GM21360 (cell line): ENCODE results near the gene PHF5A.

Source experiments
- ATAC-seq: cut with Tn5 transposase; IDR thresholded peaks from one replicate; pipeline ENCODE4 v1.9.1; 2021; ENCODE audit warnings: mild to moderate bottlenecking, moderate library complexity; ENCODE audit not compliant: unreplicated experiment

PHF5A gene, protein sequence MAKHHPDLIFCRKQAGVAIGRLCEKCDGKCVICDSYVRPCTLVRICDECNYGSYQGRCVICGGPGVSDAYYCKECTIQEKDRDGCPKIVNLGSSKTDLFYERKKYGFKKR

DNA sequence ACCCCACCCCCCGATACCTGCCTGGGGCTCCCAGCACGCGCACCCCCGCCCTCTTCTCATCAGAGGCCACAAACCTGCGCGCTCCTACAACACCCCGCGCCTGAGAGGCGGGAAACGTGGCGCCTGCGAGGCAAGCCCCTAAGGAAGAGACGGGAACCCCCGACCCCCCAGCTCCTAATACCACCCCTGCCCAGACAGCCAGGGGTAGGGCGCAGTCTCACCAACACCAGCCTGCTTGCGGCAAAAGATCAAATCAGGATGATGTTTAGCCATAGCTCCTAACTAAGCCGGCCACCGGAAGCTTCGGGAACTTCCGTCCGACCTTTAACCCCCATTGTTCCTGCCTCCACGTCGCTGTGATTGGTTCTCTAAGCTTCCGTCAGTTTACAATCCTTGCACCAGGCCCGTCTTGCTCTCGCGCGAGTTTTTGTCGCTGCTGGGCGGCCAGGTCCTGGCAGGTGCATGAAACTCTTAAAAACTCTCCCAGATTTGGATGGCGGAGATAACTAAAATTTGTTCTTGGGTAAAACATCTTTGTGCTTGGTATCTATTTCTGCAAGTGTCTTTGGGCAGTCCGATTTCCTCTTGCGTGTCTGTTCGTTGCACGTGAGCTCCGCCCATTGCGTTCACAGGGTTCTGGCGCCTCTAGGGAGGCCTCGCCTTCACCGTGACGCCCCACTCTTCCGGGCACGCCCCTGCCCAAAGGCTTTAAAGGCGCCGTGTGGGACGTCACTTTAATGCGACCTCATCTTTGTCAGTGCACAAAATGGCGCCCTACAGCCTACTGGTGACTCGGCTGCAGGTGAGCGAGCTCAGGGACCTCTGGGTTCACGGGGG is at the start of gene PHF5A, which contains the start of gene ACO2:
PHF5A (minus strand) TSS at position 312 of the 837 bp plus-strand sequence; CDS start at position 273, 39 bp downstream.
ACO2 (plus strand) TSS at position 737 of the 837 bp plus-strand sequence; CDS start at position 767, 30 bp downstream.
- peak; percentile 81 for ATAC-seq

DNA sequence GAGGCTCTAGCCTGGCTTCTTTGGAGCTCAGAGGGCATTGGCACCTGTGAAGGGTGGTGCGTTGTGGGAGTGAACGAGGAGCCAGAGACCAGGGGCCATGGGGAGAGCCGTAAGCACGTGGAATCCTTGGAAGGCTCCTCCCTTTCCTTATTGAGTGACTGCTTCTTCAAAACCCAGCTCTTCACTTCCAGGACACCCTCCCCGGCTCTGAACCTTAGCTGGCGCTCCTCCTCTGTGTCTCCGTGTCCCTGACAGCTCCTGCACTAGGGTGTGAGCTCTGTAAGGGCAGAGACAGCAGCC is 49.5 kb upstream of the PHF5A start:
- ATAC-seq, result no peak

DNA sequence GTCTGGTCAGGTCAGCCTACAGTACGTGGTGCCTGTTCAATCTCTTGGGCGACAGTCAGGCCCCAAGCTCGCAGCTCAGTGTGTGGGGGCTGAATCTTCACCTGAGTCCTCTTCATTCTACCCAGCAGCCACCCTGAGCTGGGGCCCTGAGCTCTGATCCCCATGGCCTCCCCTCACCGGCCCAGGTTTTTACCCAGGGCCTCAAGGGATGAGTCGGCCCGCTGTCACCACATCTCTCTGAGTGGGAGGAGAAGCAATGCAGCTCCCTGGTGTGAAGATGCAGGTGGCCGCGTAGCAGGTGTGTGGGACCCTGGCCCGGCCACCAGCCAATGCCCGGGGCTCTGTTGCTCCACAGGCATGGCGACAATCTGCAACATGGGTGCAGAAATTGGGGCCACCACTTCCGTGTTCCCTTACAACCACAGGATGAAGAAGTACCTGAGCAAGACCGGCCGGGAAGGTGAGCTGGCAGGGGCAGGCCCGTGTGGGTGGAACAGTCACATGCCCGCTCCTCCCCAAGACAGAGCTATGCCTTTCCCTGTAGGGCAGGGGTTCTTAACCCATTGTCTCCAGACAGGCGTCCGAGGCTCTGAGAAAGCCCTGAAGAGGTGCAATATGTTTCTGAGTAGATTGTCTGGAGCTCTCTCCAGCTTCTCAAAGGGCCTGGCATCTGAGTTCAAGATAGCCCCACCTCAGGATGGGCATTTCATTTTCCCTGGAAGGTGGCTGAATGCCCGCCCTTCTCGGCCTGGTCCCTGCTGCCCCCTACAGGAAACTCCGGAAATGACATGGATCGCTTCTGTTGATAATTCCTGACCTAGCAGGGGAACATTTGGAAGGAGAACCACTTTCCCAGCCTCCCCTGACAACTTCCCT is 48.9 kb upstream of the PHF5A start:
- ATAC-seq, result no peak

DNA sequence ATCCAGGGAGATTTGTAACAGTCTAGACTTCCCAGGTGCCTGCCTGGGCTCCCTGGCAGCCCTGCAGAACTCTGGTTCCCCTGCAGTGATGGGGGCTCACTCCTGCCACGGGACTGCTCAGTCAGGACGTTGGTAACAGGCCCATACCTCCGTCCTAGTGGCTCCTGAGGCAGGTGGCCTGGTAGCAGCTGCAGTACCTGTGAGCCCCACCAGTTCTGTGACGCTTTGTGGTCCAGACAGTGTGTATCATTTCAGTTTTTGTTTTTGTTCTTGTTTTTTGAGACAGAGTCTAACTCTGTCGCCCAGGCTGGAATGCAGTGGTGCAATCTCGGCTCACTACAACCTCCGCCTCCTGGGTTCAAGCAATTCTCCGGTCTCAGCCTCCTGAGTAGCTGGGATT is 48.0 kb upstream of the PHF5A start:
- ATAC-seq, result no peak

DNA sequence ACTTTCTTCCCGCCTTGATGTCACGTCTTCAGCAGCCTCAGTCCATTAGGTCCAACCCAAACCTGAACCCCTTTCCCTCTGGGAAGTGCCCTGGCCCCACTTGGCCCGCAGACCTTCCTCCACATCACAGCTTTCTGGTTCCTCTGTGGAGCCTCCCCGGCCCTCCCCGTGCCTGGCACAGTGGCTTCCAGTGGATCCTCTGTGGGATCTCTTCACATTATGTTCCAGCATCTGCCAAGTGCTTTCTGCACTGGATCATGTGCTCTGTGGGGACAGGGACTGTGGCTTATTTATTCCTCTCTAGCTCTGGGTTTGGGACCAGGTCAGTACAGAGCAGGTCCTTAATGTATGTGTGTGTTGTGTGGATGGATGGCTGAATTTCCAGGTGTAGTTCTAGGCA is 44.9 kb upstream of the PHF5A start:
- no peak for ATAC-seq

DNA sequence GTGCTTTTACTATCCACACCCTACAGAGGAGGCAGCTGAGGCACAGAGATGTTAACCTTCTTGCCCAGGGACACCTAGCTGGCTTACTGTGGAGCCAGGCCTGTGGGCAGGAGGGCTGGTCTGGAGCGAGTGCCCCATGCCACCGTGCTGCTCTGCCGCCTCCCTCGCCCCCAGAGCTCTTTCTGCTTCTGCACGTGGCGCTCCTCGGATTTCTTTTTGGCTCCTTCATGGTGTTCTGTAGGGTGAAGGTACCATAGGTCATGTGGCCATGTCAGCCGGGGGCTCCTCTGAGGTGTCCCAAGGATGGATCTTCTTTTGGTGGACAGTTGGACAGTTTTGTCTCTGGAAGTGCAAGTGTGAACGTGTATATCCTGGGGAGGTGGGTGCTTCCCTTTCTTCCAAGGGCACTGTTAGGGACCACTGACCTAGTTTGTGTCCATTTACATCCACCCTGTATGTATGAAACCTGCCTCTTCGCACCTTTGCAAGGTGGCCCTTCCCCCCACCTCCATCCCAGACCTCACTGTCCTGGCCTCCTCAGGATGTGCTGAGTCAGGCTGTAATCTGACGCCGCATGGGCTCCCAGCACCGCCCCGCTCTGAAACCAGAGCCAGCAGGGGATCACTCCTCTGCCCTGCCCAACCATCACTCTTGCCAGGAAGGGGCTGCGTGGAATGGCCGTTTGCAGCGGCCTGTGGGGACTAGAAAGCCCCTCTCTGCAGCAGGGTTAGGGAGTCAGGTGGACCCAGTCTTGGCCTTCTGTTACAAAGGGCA is 44.1 kb upstream of the PHF5A start:
- ATAC-seq, result no peak

DNA sequence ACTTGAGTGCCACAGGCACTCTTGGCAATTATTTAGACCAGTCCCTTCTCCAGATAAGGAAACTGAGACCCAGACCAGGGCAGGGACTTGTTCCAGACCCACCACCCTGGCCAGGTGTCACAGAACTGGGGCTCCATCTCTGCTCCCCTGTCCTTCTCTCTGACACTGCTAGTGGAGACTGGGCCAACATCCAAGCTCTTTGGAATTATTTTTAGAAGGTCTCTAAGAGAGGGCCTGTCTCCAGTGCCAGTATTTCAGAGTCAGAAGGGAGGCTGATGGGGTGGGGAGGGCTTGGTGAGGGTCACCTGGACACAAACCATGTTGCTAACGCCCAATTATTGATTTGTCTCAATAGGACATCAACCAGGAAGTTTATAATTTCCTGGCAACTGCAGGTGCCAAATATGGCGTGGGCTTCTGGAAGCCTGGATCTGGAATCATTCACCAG is 43.1 kb upstream of the PHF5A start:
- no peak for ATAC-seq

DNA sequence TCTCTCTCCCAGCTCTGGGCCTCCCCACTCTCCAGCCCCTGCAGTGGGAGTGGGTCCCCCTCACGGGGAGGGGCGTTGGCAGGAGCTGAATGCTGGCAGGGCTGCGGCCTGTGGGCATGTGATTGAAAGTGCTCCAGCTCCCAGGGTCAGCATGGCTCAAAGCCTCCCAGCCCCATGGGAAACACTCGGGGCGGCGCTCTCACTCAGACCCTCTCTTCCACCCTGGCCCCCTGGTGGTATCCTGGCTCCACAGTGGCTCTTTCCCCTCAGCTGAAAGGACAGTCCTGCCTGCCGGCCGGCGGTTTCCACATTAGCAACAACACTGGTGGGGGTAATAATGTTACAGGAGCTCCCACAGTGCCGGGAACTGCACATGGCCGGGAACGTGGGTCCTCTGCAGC is 40.3 kb upstream of the PHF5A start:
- no peak for ATAC-seq

DNA sequence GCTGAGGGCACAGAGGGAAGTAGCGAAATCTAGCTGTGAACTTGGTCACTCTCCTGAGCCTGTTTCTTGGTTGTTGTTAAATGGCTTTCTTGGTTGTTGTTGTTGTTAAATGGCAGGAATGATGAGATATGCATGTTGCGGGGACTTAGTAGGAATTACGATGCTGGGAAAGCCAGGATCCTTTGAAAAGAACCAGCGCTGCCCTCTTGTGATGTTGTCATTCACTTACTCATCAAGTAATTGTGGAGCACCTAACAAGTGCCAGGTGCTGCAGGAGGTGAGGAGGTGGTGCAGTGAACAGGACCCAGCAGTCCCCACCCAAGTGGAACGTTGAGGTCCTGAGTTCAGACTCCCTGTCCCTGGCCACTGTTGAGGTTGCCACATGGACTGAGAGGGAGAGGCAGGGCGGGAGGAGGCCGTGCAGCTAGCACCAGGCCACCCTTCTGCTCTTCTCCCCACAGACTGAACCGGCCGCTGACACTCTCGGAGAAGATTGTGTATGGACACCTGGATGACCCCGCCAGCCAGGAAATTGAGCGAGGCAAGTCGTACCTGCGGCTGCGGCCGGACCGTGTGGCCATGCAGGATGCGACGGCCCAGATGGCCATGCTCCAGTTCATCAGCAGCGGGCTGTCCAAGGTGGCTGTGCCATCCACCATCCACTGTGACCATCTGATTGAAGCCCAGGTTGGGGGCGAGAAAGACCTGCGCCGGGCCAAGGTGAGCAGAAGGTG is 39.0 kb upstream of the PHF5A start:
- ATAC-seq, result no peak

DNA sequence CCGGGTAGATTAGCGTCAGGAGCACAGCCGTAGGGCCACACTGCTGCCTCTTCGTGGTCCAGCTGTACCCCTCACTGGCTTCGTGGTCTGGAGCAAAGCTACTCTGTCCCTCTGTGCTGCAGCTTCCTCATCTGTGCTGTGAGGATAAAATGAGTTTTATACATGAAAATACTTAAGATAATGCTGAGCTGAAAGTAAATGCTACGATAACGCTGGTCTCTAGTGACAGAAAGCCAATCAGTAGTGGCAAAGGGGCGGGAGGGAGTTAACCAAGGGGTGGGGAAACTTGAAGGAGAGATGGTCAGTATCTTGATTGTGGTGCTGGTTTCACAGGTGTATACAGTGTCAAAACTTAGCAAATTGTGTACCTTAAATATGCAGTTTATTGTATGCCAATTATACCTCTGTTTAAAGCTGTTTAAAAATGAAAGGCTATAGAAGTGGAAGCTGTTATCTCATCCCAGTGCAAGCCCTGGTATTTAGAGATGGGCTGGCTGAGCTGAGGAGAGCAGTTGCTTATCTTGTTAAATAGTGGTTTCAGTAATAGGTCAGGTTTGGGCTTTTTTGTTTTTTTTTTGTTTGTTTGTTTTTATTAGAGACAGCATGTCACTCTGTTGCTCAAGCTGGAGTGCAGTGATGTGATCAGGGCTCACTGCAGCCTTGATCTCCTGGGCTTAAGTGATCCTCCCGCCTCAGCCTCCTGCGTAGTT is 37.2 kb upstream of the PHF5A start:
- no peak for ATAC-seq

DNA sequence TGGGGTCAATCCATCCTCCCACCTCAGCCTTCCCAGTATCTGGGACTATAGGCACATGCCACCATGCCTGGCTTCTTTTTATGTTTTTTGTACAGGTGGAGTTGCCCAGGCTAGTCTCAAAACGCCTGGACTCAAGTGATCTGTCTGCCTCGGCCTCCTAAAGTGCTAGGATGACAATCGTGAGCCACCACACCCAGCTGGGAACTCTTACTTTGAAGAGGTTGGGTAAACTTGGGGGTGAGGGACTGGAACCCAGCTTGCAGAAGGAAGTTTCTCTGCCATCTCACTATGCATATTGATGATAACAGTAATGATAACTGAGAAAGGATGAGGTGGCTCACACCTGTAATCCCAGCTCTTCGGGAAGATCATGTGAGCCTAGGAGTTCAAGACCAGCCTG is 36.3 kb upstream of the PHF5A start:
- ATAC-seq, result no peak

DNA sequence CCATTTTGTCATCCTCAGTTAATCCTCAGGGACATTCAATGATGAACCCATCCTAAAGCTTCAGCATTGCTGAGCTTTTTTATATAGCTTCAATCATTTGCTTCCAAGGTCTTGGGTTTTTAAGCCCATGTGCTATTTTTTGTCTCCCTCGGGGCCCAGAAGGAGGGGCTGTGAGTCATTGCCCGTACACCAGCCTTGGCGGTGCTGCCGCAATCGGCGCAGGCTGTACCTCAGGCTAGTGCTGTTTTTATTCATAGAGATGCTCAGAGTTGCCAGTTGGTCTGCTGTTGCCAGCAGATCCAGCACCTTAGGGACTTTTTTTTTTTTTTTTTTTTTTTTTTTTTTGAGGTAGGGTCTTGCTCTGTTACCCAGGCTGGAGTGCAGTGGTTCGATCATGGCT is 35.9 kb upstream of the PHF5A start:
- no peak for ATAC-seq

DNA sequence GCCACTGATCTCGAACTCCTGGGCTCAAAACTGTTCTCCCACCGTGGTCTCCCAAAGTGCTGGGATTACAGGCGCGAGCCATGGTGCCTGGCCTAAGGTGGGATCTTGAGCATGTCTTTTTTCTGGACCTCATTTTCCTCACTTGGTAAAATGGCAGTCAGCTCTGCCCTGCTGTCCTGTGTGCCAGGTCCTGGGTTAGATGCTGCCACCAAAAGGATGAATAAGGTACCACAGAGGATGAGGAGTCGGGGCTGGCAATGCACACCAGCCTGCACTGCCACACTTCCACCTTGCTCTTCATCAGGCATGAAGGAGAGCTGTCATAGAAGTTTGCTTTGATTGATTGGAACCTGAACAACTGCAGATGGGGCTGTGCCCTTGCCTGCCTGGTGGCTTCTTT is 32.7 kb upstream of the PHF5A start:
- ATAC-seq, result no peak

DNA sequence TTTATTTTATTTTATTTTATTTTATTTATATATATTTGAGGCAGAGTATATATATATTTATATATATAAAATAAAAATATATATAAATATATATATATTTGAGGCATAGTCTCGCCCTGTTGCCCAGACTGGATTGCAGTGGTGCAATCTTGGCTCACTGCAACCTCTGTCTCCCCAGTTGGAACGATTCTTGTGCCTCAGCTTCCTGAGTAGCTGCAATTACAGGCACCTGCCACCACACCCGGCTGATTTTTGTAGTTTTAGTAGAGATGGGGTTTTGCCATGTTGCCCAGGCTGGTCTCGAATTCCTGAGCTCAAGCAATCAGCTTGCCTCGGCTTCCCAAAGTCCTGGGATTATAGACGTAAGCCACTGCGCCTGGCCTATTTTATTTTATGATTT is 31.8 kb upstream of the PHF5A start:
- ATAC-seq, result no peak

DNA sequence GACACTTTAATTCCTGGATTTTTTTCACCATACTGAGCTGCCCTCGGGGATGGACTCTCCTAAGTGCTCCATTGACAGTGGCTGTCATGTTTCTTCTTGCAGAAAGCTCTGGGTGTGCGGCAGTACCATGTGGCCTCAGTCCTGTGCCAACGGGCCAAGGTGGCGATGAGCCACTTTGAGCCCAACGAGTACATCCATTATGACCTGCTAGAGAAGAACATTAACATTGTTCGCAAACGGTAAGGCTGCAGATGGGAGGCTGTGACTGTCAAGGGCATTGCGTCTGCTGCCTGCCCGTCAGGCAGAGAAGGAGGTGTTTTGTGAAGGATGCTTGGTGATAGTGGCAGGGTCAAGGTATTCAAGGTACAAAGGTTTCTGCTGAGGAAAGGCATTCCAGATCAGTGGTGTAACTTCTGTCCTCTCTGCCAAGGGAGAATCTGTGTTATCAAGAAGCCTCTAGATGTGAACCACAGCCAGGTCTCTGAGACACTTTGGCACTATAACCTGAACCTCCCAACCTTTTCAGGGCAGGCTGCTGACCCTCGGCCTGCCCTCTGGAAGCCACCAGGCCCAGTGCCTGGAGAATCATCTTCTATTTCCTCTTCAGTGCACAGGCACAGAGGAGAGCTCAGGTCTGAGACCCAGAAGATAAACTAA is 31.3 kb upstream of the PHF5A start:
- ATAC-seq, result no peak

DNA sequence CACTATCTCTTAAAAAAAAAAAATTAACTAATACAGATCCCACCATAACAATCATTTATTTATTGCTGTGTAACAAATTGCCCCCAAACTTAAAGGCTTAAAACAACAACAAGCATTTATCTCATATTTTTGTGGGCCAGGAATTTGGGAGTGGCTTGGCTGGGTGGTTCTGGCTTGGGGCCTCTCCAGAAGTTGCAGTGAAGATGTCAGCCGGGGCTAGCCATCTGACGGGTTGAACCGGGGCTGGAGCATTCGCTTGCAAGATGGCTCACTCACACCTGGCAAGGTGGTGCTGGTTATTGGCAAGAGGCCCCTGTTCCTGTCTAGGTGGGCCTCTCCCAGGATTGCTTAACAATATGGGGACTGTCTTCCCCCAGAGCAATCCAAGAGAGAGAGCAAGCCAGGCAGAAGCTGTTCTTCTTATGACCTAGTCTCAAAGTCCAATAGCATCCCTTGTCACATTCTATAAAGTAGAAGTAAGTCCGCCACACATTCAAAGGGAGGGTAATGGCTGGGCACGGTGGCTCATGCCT is 29.9 kb upstream of the PHF5A start:
- ATAC-seq, result no peak

DNA sequence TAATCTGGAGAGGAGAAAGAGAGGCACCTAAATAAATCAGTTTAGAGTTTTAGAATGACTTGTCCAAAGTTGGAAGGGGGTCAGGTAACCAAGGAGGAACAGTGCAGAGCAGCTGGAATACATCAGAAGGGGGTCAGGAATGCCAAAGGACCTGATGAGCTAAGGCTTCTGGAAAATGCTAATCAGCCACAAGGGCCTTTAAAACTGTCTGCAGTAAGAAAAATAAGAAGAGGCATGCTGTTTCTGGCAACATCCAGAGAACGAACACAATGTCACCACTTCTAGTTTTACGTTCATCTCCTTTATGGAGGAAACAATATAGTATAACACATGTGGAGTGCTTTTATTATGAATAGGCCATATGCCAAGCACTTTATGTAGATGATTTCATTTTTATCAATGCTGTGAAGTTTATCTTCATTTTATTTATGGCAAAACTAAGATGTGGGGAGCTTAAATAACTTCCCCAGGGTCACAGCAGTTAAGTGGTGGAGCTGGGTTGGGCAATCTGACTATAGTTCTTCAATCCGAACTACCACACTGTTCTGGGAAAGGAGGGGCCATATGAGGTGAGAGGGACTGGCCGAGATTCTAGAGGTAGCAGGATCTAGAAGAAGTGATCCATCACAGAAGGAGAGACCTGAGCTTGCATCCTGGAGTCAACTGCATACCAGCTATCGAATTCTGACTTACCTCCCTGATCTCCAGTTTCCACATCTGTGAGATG is 23.0 kb upstream of the PHF5A start:
- no peak for ATAC-seq
